Natural killer cell treated with Interleukin-12 subunit alpha and Interleukin-12 subunit beta and Interleukin-15 and Interleukin-18, amount 100 ng/mL, for 72 hours (primary cell): ENCODE results near the gene OXER1. TPM values are rescaled to one million over a fixed set of nuclear protein-coding genes. Genes with fewer than 3 reads are reported as not detected.

ENCODE experiments used
- ATAC-seq, 2 donors: fragments of 150-1000 bp; cut with Tn5 transposase in 1 of 2; sonication (Bioruptor Pico), chemical (Tn5 transposase) in 1 of 2; 2 replicates each; pipeline ENCODE4 v1.10.0; 2021
- DNase-seq: peaks from one replicate; pipeline ENCODE4 v3.0.0; 2022; ENCODE audit warnings: low spot score
- H3K27ac Mint-ChIP-seq, 2 donors: 1 replicate in 1 of 2; 2 replicates in 1 of 2; pipeline ENCODE4 v1.8.0; 2022; ENCODE audit warnings: mixed read lengths in 2 of 2, mild to moderate bottlenecking in 1 of 2, moderate library complexity in 1 of 2
- H3K27me3 Mint-ChIP-seq, 2 donors: 1 replicate in 1 of 2; 2 replicates in 1 of 2; pipeline ENCODE4 v1.8.0; 2022; ENCODE audit warnings: mixed read lengths in 2 of 2
- H3K36me3 Mint-ChIP-seq: one replicate; pipeline ENCODE4 v1.8.0; 2022; ENCODE audit warnings: mixed read lengths
- H3K4me1 Mint-ChIP-seq, 2 donors: 1 replicate in 1 of 2; 2 replicates in 1 of 2; pipeline ENCODE4 v1.8.0; 2022; ENCODE audit warnings: low read depth in 2 of 2, mixed read lengths in 2 of 2, mild to moderate bottlenecking in 1 of 2
- H3K4me3 Mint-ChIP-seq: one replicate; pipeline ENCODE4 v1.8.0; 2022; ENCODE audit warnings: mixed read lengths
- H3K9me3 Mint-ChIP-seq: 2 replicates; pipeline ENCODE4 v1.8.0; 2022; ENCODE audit warnings: mixed read lengths
- total RNA-seq, 2 donors: library from RNA; stranded (reverse); gene quantifications; one replicate each; pipeline ENCODE4 v1.2.3, GENCODE V29; 2022

OXER1 gene
- total RNA-seq, 2 donors from 2014 or later: not detected

- no peak overlapping the region for H3K27ac Mint-ChIP-seq
- ATAC-seq (no peak), DNase-seq (no peak)
- H3K9me3 Mint-ChIP-seq: no peaks in the 10 kb centered on the region
- no peaks in the 10 kb centered on the region for H3K36me3 Mint-ChIP-seq
- H3K27me3 Mint-ChIP-seq: no peaks in the 10 kb centered on the region
- H3K4me1 Mint-ChIP-seq: peaks cover 7 to 11% of the 10 kb centered on the region in 2 donors
- no peak overlapping the region for H3K4me3 Mint-ChIP-seq
Observed at GRCh38 chr2:42757981-42758740, 5.8 kb downstream of the OXER1 start.

- ATAC-seq (no peak), DNase-seq (no peak)
- H3K36me3 Mint-ChIP-seq: no peaks in the 10 kb centered on the region
Observed at GRCh38 chr2:42756966-42757513, 6.9 kb downstream of the OXER1 start.

GRCh38 chr2:42756150-42756775, 7.7 kb downstream of the OXER1 start:
- no peaks in the 10 kb centered on the region for H3K9me3 Mint-ChIP-seq
- H3K27ac Mint-ChIP-seq: no peak overlapping the region
- no peaks in the 10 kb centered on the region for H3K27me3 Mint-ChIP-seq
- H3K4me1 Mint-ChIP-seq: peaks cover 15 to 16% of the 10 kb centered on the region in 2 donors
- H3K4me3 Mint-ChIP-seq: no peak overlapping the region
- DNase-seq: no peak
- H3K36me3 Mint-ChIP-seq: no peaks in the 10 kb centered on the region
- no peak for ATAC-seq

More at GRCh38 chr2:42756966-42757513, 6.9 kb downstream of the OXER1 start:
- H3K9me3 Mint-ChIP-seq: no peaks in the 10 kb centered on the region
- H3K4me1 Mint-ChIP-seq: peaks cover 15% of the 10 kb centered on the region in 2 donors
- H3K27me3 Mint-ChIP-seq: no peaks in the 10 kb centered on the region
- no peak overlapping the region for H3K4me3 Mint-ChIP-seq
- H3K27ac Mint-ChIP-seq: no peak overlapping the region

GRCh38 chr2:42755191-42755880, 8.6 kb downstream of the OXER1 start:
- no peaks in the 10 kb centered on the region for H3K36me3 Mint-ChIP-seq
- no peaks in the 10 kb centered on the region for H3K27me3 Mint-ChIP-seq
- H3K9me3 Mint-ChIP-seq: no peaks in the 10 kb centered on the region
- no peak overlapping the region for H3K4me3 Mint-ChIP-seq
- DNase-seq: no peak
- H3K27ac Mint-ChIP-seq: no peak overlapping the region
- no peak for ATAC-seq
- H3K4me1 Mint-ChIP-seq: peaks cover 15 to 16% of the 10 kb centered on the region in 2 donors

DNA sequence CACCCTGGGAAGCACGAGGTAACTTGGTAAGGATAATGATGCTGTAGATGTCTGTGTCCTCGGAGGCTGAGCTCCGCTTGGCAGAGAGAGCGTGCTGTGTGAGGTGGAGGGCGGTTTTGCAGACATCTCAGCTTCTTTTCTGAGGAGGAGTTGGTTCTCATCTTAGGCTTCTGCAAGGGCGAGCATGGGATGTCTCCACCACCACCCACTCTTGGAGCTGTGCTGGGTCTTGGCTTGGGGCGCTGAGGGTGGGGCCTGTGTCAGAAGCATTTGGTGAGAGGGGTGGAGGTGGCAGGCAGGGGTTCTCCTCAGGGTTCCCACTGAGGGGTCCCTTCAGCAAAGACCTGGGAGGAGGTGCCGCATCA, 9.2 kb downstream of the OXER1 start:
- peak overlapping the region in 1 of 2 donors; percentile 22 for H3K27ac Mint-ChIP-seq
- no peak overlapping the region for H3K4me3 Mint-ChIP-seq
- no peaks in the 10 kb centered on the region for H3K27me3 Mint-ChIP-seq
- no peaks in the 10 kb centered on the region for H3K36me3 Mint-ChIP-seq
- DNase-seq (no peak), ATAC-seq (peak in 1 of 2 donors; percentile 22)
- peaks cover 15 to 16% of the 10 kb centered on the region in 2 donors for H3K4me1 Mint-ChIP-seq
- H3K9me3 Mint-ChIP-seq: no peaks in the 10 kb centered on the region

- no peak overlapping the region for H3K4me3 Mint-ChIP-seq
- peak overlapping the region in 1 of 2 donors; percentile 22 for H3K27ac Mint-ChIP-seq
- no peaks in the 10 kb centered on the region for H3K27me3 Mint-ChIP-seq
- no peaks in the 10 kb centered on the region for H3K36me3 Mint-ChIP-seq
- H3K9me3 Mint-ChIP-seq: no peaks in the 10 kb centered on the region
- H3K4me1 Mint-ChIP-seq: peaks cover 15 to 16% of the 10 kb centered on the region in 2 donors
- ATAC-seq: peak; percentile 43 to 64
- no peak for DNase-seq
Observed at GRCh38 chr2:42754021-42754775, 9.7 kb downstream of the OXER1 start.

DNA sequence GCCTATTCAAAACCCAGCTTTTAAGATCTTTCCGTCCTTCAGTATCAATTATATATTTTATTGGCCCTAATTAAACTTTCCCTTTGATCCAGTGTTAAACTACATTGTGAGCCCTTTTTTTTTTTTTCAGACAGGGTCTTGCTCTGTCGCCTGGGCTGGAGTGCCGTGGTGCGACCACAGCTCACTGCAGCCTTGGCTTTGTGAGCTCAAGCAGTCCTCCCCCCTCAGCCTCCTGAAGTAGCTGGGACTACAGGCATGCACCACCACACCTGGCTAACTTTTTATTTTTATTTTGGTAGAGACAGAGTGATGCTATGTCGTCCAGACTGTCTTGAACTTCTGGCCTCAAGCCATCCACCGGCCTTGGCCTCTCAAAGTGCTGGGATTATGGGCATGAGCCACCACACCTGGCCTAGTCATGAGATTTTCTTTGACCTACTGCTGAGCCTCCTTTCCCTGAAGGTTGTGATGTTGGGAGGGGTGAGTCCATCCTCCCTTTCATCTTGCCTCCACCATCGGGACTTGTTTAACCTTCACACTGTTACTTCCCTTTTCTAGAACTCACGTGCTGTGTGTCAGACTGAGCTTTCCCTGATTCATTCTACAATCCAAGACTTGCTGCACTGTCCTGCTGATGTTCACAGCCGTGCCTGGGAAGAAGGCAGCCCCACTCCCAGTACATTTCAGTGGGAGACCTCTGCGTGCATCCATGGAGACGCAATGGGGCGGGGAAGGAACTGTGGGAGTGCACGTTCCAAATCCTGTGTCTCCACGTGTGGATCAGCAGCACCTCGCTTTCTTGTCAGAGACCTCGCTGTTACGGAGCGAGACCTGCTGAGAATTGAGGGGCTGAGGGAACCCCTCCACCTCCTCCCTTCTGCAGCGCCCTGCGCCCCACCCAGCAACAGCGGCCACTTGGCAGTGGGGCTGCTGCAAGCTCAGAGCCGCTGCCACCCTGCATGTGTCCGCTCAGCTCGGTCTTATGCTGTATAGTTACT, 10.8 kb downstream of the OXER1 start:
- no peaks in the 10 kb centered on the region for H3K36me3 Mint-ChIP-seq
- H3K27ac Mint-ChIP-seq: peak overlapping the region in 1 of 2 donors; percentile 32
- H3K4me1 Mint-ChIP-seq: peaks cover 15 to 16% of the 10 kb centered on the region in 2 donors
- peak overlapping the region; percentile 19 for H3K4me3 Mint-ChIP-seq
- H3K9me3 Mint-ChIP-seq: no peaks in the 10 kb centered on the region
- no peak for DNase-seq
- H3K27me3 Mint-ChIP-seq: no peaks in the 10 kb centered on the region
- ATAC-seq: no peak

GRCh38 chr2:42752314-42752713, 11.6 kb downstream of the OXER1 start:
- Mint-ChIP-seq H3K27ac (peak overlapping the region in 1 of 2 donors; percentile 32), H3K4me1 (peaks cover 15 to 16% of the 10 kb centered on the region in 2 donors), H3K4me3 (peak overlapping the region; percentile 19), H3K9me3 (no peaks in the 10 kb centered on the region), H3K27me3 (no peaks in the 10 kb centered on the region), H3K36me3 (no peaks in the 10 kb centered on the region)
- DNase-seq (no peak), ATAC-seq (peak in 1 of 2 donors; percentile 47)

- no peak overlapping the region for H3K4me3 Mint-ChIP-seq
- no peaks in the 10 kb centered on the region for H3K36me3 Mint-ChIP-seq
- no peaks in the 10 kb centered on the region for H3K9me3 Mint-ChIP-seq
- DNase-seq (no peak), ATAC-seq (no peak)
- H3K27ac Mint-ChIP-seq: no peak overlapping the region
- no peaks in the 10 kb centered on the region for H3K27me3 Mint-ChIP-seq
- H3K4me1 Mint-ChIP-seq: peaks cover 6 to 13% of the 10 kb centered on the region in 2 donors
Observed at GRCh38 chr2:42748840-42749239, 15.1 kb downstream of the OXER1 start.

DNA sequence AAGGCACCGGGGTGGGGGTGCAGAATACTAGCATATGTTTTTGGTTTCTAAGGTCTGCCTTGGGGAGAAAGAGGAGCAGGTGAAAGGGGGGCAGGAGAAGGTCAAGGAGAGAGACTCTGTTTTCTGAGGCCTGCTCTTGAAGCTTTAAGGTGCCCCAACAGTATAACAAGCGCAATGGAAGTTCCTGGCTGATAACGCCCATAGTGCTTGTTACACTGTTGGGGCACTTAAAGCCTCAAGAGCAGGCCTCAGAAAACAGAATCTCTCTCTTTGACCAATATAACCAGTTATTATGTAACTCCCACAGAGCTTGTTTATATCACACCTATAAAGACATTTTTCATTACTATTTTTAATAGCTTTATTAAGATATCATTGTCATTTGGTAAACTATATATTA, 16.5 kb downstream of the OXER1 start:
- H3K4me3 Mint-ChIP-seq: no peak overlapping the region
- H3K27ac Mint-ChIP-seq: no peak overlapping the region
- ATAC-seq (no peak), DNase-seq (no peak)
- no peaks in the 10 kb centered on the region for H3K27me3 Mint-ChIP-seq
- no peaks in the 10 kb centered on the region for H3K9me3 Mint-ChIP-seq
- H3K36me3 Mint-ChIP-seq: no peaks in the 10 kb centered on the region
- H3K4me1 Mint-ChIP-seq: peaks cover 1 to 3% of the 10 kb centered on the region in 2 donors

- H3K4me1 Mint-ChIP-seq: peaks cover 0 to 5% of the 10 kb centered on the region in 2 donors
- H3K27me3 Mint-ChIP-seq: no peaks in the 10 kb centered on the region
- peaks cover 5% of the 10 kb centered on the region for H3K36me3 Mint-ChIP-seq
Observed at GRCh38 chr2:42744545-42745082, 19.3 kb downstream of the OXER1 start.

GRCh38 chr2:42743659-42743990, 20.3 kb downstream of the OXER1 start:
- Mint-ChIP-seq H3K27me3 (no peaks in the 10 kb centered on the region), H3K4me1 (peaks cover 2 to 5% of the 10 kb centered on the region in 2 donors)
- no peak for ATAC-seq

More at GRCh38 chr2:42744545-42745082, 19.3 kb downstream of the OXER1 start:
- DNase-seq: no peak
- Mint-ChIP-seq H3K4me3 (no peak overlapping the region), H3K9me3 (no peaks in the 10 kb centered on the region), H3K27ac (no peak overlapping the region)
- ATAC-seq: no peak

More at GRCh38 chr2:42743659-42743990, 20.3 kb downstream of the OXER1 start:
- no peaks in the 10 kb centered on the region for H3K9me3 Mint-ChIP-seq
- no peak overlapping the region for H3K27ac Mint-ChIP-seq
- no peak for DNase-seq
- H3K36me3 Mint-ChIP-seq: peaks cover 8% of the 10 kb centered on the region
- H3K4me3 Mint-ChIP-seq: no peak overlapping the region
